Ovary (tissue), 9 donors: ENCODE data around the gene MARK3. TPM values are rescaled to one million over a fixed set of nuclear protein-coding genes. Genes with fewer than 3 reads are reported as not detected.

Experiments used
- DNase-seq, 5 donors: peaks; one replicate each; pipeline ENCODE4 v3.0.0-alpha.2; 2019 to 2020
- H3K27ac ChIP-seq, 2 donors: fragments of 200-600 bp; one replicate each; pipeline versions ENCODE4 v1.5.1 to v1.8.0; 2019 to 2022
- H3K27me3 ChIP-seq: fragments of 200-600 bp; one replicate; pipeline ENCODE4 v1.8.0; 2022
- H3K36me3 ChIP-seq: fragments of 200-600 bp; sonication (generic); one replicate; pipeline ENCODE4 v1.5.1; 2019
- H3K4me1 ChIP-seq: one replicate; pipeline ENCODE4 v1.8.1; 2013; ENCODE audit warnings: mild to moderate bottlenecking, moderate library complexity; ENCODE audit not compliant: insufficient read depth
- H3K4me3 ChIP-seq: fragments of 200-600 bp; sonication (generic); one replicate; pipeline ENCODE4 v1.5.1; 2017
- H3K9me3 ChIP-seq, 2 donors: fragments of 200-600 bp in 1 of 2; sonication (generic) in 1 of 2; one replicate each; pipeline versions ENCODE4 v1.5.1 to v1.8.1; 2013 to 2019; ENCODE audit warnings: mild to moderate bottlenecking in 1 of 2, moderate library complexity in 1 of 2
- EP300 ChIP-seq: sonication (generic); formaldehyde crosslinking; IDR thresholded peaks from one replicate; pipeline ENCODE4 v1.6.1; 2017; ENCODE audit warnings: antibody characterized with exemption
- POLR2A ChIP-seq: fragments of 450-650 bp; IDR thresholded peaks from one replicate; pipeline ENCODE4 v1.6.1; 2017; ENCODE audit warnings: antibody characterized with exemption, mild to moderate bottlenecking, moderate library complexity
- WGBS, 3 donors: extraction: QIAGEN DNeasy Blood & Tissue Kit in 1 of 3; methylation state at CpG; one replicate each; pipeline versions ENCODE4 v1.1.5 to v1.1.7; 2013 to 2017; 5-methylcytosine and 5-hydroxymethylcytosine counted together
- intact Hi-C, 4 donors: fragments of 100-400 bp; cut with DNase I; formaldehyde crosslinking; loops; one replicate each; pipeline versions ENCODE4 v1.11.0 to v1.15.1; 2022 to 2023
- polyA plus RNA-seq, 2 donors: library from polyadenylated mRNA; stranded (reverse); fragments of 200-250 nt in 1 of 2; fragments of 350-450 nt in 1 of 2; fragmentation: Illumina TruSeq in 1 of 2; extraction: RNeasy Lipid Tissue Mini Kit (QIAGEN cat#74804) in 1 of 2; gene quantifications; one replicate each; pipeline ENCODE4 v1.2.3, GENCODE V29; 2013 to 2014
- total RNA-seq, 7 donors: library from RNA; depleted of rRNA in 2 of 7; stranded (reverse); fragments of >200 nt in 2 of 7; fragmentation: NEBNext Ultra II Directional in 3 of 7; extraction: Animal tissue kit (Norgen Biotek cat#: 25700) in 3 of 7; gene quantifications; one replicate each; pipeline versions ENCODE4 v1.1.0 to v1.2.4, GENCODE V29; 2016 to 2023
- TF ChIP-seq, protein P1 (sequence below), 3 donors: fragments of 450-650 bp in 2 of 3; fragments of 200-600 bp in 1 of 3; IDR thresholded peaks; one replicate each; pipeline versions ENCODE4 v1.5.1 to v1.8.0; 2016 to 2022; ENCODE audit warnings: antibody characterized with exemption in 3 of 3, mild to moderate bottlenecking in 1 of 3
- donor health status: DM: no; HTN: no; CAD: no; lungs with moderate emphysema.
- donor health status: DM: no; HTN: no; CAD: no.
- donor health status: Bipolar disorder and iron deficiency.
- donor health status: DM: yes; HTN: yes; CAD: no.
- donor health status: DM: no; HTN: no; CAD: no.
- donor health status: DM: yes; HTN: yes; CAD: no.

The MARK3 gene
- total and polyA plus RNA-seq, 9 donors: 46.4 to 110 (median 71.1) TPM

DNA sequence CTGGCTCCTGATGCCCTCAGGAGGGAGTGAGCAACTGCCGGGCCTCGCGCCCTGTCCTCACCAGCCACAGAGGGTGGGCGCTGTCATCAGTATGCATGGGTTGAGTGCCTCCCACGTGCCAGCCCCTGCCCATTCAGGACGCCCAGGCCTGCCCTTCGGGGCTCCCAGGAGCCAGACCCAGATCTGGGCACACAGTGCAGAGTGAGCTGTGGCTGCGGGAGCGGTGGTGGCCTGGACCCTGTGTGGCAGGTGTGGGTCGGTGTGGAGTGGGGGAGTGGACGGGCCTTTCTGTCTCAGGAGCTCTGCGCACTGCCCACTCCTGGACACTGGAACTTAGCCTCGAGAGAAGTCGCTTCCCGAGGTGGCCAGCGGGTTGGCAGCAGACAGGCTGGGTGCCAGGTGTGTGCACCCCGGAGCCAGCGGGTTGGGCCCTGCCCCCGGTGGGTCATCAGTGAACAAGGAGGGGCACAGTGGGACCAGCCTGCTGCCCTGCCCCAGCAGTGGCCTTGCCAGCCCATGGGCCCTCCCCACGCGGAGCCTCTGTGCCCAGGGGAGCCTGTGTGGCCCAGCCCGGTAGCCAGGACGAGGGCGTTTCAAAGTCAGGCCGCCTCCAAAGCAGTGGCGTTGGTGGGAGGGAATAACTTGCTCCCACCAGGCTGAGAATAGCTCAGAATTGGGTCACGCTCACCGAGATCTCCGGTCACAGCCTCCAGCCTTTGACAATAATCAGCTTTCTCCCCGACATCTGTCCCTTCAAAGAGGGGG lies 153.3 kb downstream of the MARK3 start:
- Histone ChIP-seq H3K27me3 (no peaks in the 10 kb centered on the region), H3K4me1 (peaks cover 17% of the 10 kb centered on the region), H3K4me3 (no peak overlapping the region), H3K36me3 (no peaks in the 10 kb centered on the region), H3K9me3 (no peaks in the 10 kb centered on the region), H3K27ac (peak overlapping the region in 1 of 2 donors; percentile 64)
- TF ChIP-seq EP300 (no peak), POLR2A (no peak)
- TF ChIP-seq, protein P1, sequence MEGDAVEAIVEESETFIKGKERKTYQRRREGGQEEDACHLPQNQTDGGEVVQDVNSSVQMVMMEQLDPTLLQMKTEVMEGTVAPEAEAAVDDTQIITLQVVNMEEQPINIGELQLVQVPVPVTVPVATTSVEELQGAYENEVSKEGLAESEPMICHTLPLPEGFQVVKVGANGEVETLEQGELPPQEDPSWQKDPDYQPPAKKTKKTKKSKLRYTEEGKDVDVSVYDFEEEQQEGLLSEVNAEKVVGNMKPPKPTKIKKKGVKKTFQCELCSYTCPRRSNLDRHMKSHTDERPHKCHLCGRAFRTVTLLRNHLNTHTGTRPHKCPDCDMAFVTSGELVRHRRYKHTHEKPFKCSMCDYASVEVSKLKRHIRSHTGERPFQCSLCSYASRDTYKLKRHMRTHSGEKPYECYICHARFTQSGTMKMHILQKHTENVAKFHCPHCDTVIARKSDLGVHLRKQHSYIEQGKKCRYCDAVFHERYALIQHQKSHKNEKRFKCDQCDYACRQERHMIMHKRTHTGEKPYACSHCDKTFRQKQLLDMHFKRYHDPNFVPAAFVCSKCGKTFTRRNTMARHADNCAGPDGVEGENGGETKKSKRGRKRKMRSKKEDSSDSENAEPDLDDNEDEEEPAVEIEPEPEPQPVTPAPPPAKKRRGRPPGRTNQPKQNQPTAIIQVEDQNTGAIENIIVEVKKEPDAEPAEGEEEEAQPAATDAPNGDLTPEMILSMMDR (IDR thresholded peaks at IDR 0.05): no peak
- intact Hi-C loops: no loop called here
- DNase-seq: peak in 2 of 5 donors; percentile 42 to 58
- WGBS, 3 donors: 32 to 35% (median 33%) methylated on average over 23 to 30 of the region's 30 CpGs

DNA sequence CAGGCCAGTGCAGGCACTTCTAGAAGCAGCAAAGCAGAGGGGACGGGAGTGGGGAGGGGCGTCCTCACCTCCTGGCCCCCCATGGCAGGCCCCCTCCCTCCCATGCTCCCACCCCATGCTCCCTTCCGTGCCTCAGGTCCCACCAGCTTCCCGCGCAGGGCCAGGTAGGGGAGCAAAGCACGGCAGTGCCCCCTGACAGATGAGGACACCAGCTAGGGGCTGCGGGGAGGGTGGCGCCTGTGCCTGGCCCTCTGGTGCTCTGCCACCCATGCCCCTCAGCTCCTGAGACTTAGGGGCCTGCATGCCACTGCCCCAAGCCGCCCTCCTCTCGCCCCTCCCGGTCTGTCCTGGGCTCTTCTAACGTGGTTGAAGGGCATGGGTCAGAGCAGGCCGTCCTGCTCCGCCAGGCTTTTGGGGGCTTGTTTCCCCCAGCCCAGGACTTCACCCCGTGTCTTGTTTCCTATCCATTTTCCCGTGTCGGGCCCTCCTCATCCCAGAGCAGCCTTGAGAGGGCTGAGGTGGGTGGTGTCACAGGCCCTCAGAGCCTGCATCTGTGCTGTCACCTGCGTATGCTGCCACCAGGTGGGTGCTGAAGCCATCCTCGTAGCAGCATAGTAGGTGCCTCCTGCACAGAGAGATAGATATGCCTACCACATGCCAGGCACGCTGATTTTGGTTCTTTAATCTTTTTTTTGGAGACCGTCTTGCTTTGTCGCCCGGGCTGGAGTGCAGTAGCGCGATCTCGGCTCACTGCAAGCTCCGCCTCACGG lies 154.0 kb downstream of the MARK3 start:
- peaks cover 25% of the 10 kb centered on the region for H3K4me1 ChIP-seq
- TF ChIP-seq, protein P1 (IDR thresholded peaks at IDR 0.05): no peak
- TF ChIP-seq POLR2A: no peak
- TF ChIP-seq EP300: no peak
- intact Hi-C loops: no loop called here

GRCh38 chr14:103540821-103541708 lies 155.8 kb downstream of the MARK3 start:
- peak in 2 of 5 donors; percentile 34 to 43 for DNase-seq
- WGBS, 3 donors: 55 to 67% (median 59%) methylated on average over 17 of the region's 17 CpGs
- Histone ChIP-seq H3K4me1 (peaks cover 29% of the 10 kb centered on the region), H3K27me3 (no peaks in the 10 kb centered on the region), H3K36me3 (no peaks in the 10 kb centered on the region), H3K27ac (peak overlapping the region; percentile 6 to 43), H3K9me3 (no peaks in the 10 kb centered on the region), H3K4me3 (no peak overlapping the region)
- TF ChIP-seq, protein P1 (IDR thresholded peaks at IDR 0.05): no peak
- TF ChIP-seq EP300: no peak
- TF ChIP-seq POLR2A: no peak
- intact Hi-C loops: loop anchor here in 1 of 4 donors (5.0 kb wide), 1 partner anchor 39 kb away; no protein-coding TSS in a partner anchor

More for the DNA sequence above, 154.0 kb downstream of the MARK3 start:
- no peak overlapping the region for H3K4me3 ChIP-seq
- DNase-seq: peak in 1 of 5 donors; percentile 32
- H3K9me3 ChIP-seq: no peaks in the 10 kb centered on the region
- 56 to 67% (median 62%) methylated on average over 28 of the region's 28 CpGs for WGBS, 3 donors
- no peaks in the 10 kb centered on the region for H3K36me3 ChIP-seq
- no peaks in the 10 kb centered on the region for H3K27me3 ChIP-seq
- peak overlapping the region in 1 of 2 donors; percentile 64 for H3K27ac ChIP-seq
